ENCODE data around the gene TSHR.

The TSHR gene

DNA sequence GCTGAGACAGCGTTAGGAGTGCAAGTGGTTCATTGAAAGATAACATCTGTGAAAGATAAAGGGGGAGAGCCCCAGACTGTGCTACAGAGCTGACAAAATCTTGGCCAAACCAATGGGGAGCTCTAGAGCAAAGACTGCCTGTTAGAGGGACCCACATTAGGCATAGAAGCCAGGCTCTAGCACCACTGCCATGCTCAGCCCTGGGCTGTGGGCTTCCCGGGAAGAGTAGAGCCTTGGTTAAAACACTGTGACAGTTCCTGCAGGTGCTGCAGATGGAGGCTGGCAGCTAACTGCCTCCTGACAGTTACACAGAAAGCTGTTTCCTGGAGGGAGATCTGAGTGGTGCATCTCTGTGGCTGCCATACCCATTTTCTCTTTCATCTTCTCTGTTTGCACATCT lies 23.0 kb downstream of the TSHR start:
- TF ChIP-seq, protein P1, sequence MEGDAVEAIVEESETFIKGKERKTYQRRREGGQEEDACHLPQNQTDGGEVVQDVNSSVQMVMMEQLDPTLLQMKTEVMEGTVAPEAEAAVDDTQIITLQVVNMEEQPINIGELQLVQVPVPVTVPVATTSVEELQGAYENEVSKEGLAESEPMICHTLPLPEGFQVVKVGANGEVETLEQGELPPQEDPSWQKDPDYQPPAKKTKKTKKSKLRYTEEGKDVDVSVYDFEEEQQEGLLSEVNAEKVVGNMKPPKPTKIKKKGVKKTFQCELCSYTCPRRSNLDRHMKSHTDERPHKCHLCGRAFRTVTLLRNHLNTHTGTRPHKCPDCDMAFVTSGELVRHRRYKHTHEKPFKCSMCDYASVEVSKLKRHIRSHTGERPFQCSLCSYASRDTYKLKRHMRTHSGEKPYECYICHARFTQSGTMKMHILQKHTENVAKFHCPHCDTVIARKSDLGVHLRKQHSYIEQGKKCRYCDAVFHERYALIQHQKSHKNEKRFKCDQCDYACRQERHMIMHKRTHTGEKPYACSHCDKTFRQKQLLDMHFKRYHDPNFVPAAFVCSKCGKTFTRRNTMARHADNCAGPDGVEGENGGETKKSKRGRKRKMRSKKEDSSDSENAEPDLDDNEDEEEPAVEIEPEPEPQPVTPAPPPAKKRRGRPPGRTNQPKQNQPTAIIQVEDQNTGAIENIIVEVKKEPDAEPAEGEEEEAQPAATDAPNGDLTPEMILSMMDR (IDR thresholded peaks at IDR 0.05; ENCODE audit: poor library complexity, severe bottlenecking), result no peak
- DNase-seq (ENCODE audit: low spot score) (no peak), ATAC-seq (ENCODE audit: low read depth) (peak; percentile 10; the same call in 1 of the 3 replicates)
- Histone ChIP-seq H3K9me3 (ENCODE audit: severe bottlenecking) (no peaks in the 10 kb centered on the region), H3K27me3 (ENCODE audit: insufficient read depth, poor library complexity, severe bottlenecking) (peaks cover 33% of the 10 kb centered on the region), H3K4me1 (ENCODE audit: insufficient read depth, poor library complexity, severe bottlenecking) (no peaks in the 10 kb centered on the region), H3K4me3 (ENCODE audit: severe bottlenecking) (no peak overlapping the region), H3K27ac (ENCODE audit: poor library complexity, severe bottlenecking) (no peak overlapping the region), H3K36me3 (ENCODE audit: low read depth) (no peaks in the 10 kb centered on the region)

DNA sequence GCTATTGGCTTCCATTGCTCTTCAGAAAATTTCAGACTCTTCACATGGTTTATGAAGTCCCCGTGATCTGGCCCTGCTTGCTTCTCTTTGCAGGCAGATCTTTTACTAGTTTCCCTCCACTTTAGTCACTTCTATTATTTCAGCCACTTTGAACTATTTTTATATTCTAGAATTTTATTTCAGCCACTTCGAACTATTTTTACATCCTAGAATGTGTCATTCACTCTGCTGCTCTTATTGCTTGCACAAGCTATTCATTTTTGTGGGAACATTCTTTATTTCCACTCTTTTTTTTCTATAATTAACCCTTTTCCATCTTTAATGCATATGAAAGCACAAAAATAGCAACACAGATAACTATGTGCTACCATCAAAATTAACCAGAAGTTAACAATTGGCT lies 24.5 kb downstream of the TSHR start:
- peaks cover 17% of the 10 kb centered on the region for H3K27me3 ChIP-seq (ENCODE audit: insufficient read depth, poor library complexity, severe bottlenecking)
- no peaks in the 10 kb centered on the region for H3K9me3 ChIP-seq (ENCODE audit: severe bottlenecking)
- H3K36me3 ChIP-seq (ENCODE audit: low read depth), result no peaks in the 10 kb centered on the region
- H3K4me1 ChIP-seq (ENCODE audit: insufficient read depth, poor library complexity, severe bottlenecking), result no peaks in the 10 kb centered on the region
- H3K4me3 ChIP-seq (ENCODE audit: severe bottlenecking), result no peak overlapping the region
- TF ChIP-seq, protein P1 (IDR thresholded peaks at IDR 0.05; ENCODE audit: poor library complexity, severe bottlenecking), result no peak
- ATAC-seq (ENCODE audit: low read depth), result no peak
- no peak overlapping the region for H3K27ac ChIP-seq (ENCODE audit: poor library complexity, severe bottlenecking)
- DNase-seq (ENCODE audit: low spot score), result no peak

DNA sequence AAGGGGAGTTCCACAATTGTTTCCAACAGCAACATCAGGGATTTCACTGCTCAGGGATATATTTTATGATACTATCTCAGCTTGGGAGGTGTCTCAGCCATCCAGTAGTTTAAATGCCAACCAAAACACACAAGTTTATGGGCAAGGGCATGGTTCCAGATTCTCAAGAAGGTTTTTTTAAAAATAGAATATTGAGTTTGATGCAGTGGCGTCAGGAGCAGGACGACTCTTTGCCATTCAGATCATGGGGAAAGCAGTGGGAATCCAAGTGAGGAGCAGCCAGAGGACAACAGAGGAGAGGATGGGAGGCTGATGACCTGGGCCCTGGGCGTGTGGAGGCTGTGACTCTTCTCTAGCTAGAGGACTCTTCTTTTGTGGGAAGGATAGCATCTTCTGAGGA lies 25.7 kb downstream of the TSHR start:
- no peaks in the 10 kb centered on the region for H3K36me3 ChIP-seq (ENCODE audit: low read depth)
- H3K4me1 ChIP-seq (ENCODE audit: insufficient read depth, poor library complexity, severe bottlenecking), result no peaks in the 10 kb centered on the region
- H3K4me3 ChIP-seq (ENCODE audit: severe bottlenecking), result no peak overlapping the region
- H3K27ac ChIP-seq (ENCODE audit: poor library complexity, severe bottlenecking), result no peak overlapping the region
- H3K27me3 ChIP-seq (ENCODE audit: insufficient read depth, poor library complexity, severe bottlenecking), result peaks cover 14% of the 10 kb centered on the region
- ATAC-seq (ENCODE audit: low read depth) (no peak), DNase-seq (ENCODE audit: low spot score) (no peak)
- TF ChIP-seq, protein P1 (IDR thresholded peaks at IDR 0.05; ENCODE audit: poor library complexity, severe bottlenecking), result no peak
- H3K9me3 ChIP-seq (ENCODE audit: severe bottlenecking), result no peaks in the 10 kb centered on the region

DNA sequence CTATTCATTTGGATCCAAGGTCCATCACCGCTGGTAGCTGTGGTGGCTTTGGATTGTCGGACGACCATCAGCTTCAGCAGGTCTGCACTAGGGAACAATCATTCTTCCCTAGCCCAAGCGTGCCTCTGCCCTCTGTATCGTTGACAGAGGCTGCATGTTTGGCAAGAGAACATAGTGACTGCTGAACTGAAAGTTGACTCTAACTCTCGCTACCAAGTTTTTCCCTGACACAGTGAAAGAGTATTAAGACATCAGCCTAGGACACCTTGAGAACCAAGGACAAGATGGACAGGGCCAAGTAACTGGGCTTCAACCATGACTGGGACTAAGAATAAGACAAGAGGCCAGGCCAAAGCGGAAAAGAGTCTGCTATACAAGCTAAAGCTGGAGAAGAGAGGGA lies 26.3 kb downstream of the TSHR start:
- Histone ChIP-seq H3K4me3 (ENCODE audit: severe bottlenecking) (no peak overlapping the region), H3K27me3 (ENCODE audit: insufficient read depth, poor library complexity, severe bottlenecking) (peaks cover 14% of the 10 kb centered on the region), H3K36me3 (ENCODE audit: low read depth) (no peaks in the 10 kb centered on the region), H3K9me3 (ENCODE audit: severe bottlenecking) (no peaks in the 10 kb centered on the region), H3K4me1 (ENCODE audit: insufficient read depth, poor library complexity, severe bottlenecking) (no peaks in the 10 kb centered on the region), H3K27ac (ENCODE audit: poor library complexity, severe bottlenecking) (no peak overlapping the region)
- DNase-seq (ENCODE audit: low spot score) (no peak), ATAC-seq (ENCODE audit: low read depth) (no peak)
- TF ChIP-seq, protein P1 (IDR thresholded peaks at IDR 0.05; ENCODE audit: poor library complexity, severe bottlenecking), result no peak

DNA sequence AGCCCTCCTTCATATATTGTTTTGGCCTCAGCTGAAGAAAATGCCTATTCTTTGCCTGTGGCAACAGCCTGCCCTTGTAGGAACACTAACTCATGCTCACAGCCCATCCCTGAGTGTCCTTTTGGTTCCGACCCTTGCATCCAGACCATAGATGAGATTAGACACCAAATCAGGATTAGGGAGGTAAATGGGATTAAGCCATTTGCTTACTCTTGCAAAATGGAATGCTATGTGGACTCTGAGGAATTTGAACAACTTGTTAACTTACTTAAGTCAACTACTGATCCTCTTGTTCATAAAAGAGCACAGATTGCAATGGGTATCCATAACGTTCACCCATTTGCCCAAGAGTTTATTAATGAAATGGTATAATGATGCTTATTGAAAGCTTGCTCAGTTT lies 27.3 kb downstream of the TSHR start:
- peaks cover 14% of the 10 kb centered on the region for H3K27me3 ChIP-seq (ENCODE audit: insufficient read depth, poor library complexity, severe bottlenecking)
- ATAC-seq (ENCODE audit: low read depth), result no peak
- no peak for DNase-seq (ENCODE audit: low spot score)
- no peak overlapping the region for H3K27ac ChIP-seq (ENCODE audit: poor library complexity, severe bottlenecking)
- no peaks in the 10 kb centered on the region for H3K9me3 ChIP-seq (ENCODE audit: severe bottlenecking)
- H3K4me3 ChIP-seq (ENCODE audit: severe bottlenecking), result no peak overlapping the region
- H3K4me1 ChIP-seq (ENCODE audit: insufficient read depth, poor library complexity, severe bottlenecking), result no peaks in the 10 kb centered on the region
- no peaks in the 10 kb centered on the region for H3K36me3 ChIP-seq (ENCODE audit: low read depth)
- TF ChIP-seq, protein P1 (IDR thresholded peaks at IDR 0.05; ENCODE audit: poor library complexity, severe bottlenecking), result no peak

Measured in RWPE2 (cell line).